H9 (cell line): Measurements from ENCODE around the gene PKNOX2. TPM values are rescaled to one million over a fixed set of nuclear protein-coding genes. Genes with fewer than 3 reads are reported as not detected.

Experiments used
- DNase-seq: peaks from one replicate; pipeline ENCODE4 v3.0.0-alpha.2; 2017
- H2AFZ ChIP-seq: one replicate; pipeline ENCODE4 v1.6.1; 2013; ENCODE audit warnings: mild to moderate bottlenecking, low read length, control low read depth, moderate library complexity
- H2AK5ac ChIP-seq: 2 replicates; pipeline ENCODE4 v1.6.1; 2013; ENCODE audit warnings: low read length, control low read depth, mixed read lengths; ENCODE audit not compliant: insufficient read length
- H2BK120ac ChIP-seq: one replicate; pipeline ENCODE4 v1.6.1; 2013; ENCODE audit warnings: low read depth, mild to moderate bottlenecking, low read length, control low read depth, inconsistent platforms; ENCODE audit not compliant: poor library complexity, severe bottlenecking
- H2BK12ac ChIP-seq: 2 replicates; pipeline ENCODE4 v1.6.1; 2013; ENCODE audit warnings: low read length, control low read depth, mixed read lengths, low read depth; ENCODE audit not compliant: insufficient read length
- H2BK15ac ChIP-seq: 2 replicates; pipeline ENCODE4 v1.6.1; 2013; ENCODE audit warnings: low read depth, low read length, control low read depth
- H2BK20ac ChIP-seq: one replicate; pipeline ENCODE4 v1.6.1; 2013; ENCODE audit warnings: low read depth, mild to moderate bottlenecking, low read length, control low read depth, inconsistent platforms; ENCODE audit not compliant: poor library complexity, severe bottlenecking
- H2BK5ac ChIP-seq: 2 replicates; pipeline ENCODE4 v1.6.1; 2013; ENCODE audit warnings: low read length, control low read depth, mixed read lengths; ENCODE audit not compliant: insufficient read length
- H3K14ac ChIP-seq: 2 replicates; pipeline ENCODE4 v1.6.1; 2013; ENCODE audit warnings: low read length, control low read depth; ENCODE audit not compliant: insufficient read depth
- H3K18ac ChIP-seq: 2 replicates; pipeline ENCODE4 v1.6.1; 2013; ENCODE audit warnings: low read depth, mild to moderate bottlenecking, mixed read lengths, low read length, control low read depth; ENCODE audit not compliant: insufficient read length
- H3K23ac ChIP-seq: 2 replicates; pipeline ENCODE4 v1.6.1; 2013; ENCODE audit warnings: low read length, control low read depth, mixed read lengths, low read depth; ENCODE audit not compliant: insufficient read length
- H3K23me2 ChIP-seq: 2 replicates; pipeline ENCODE4 v1.6.1; 2013; ENCODE audit warnings: low read depth, mild to moderate bottlenecking, mixed read lengths, low read length, control low read depth; ENCODE audit not compliant: insufficient read length, poor library complexity, severe bottlenecking
- H3K27ac ChIP-seq: 2 replicates; pipeline ENCODE4 v1.5.1; 2013; ENCODE audit warnings: low read length, control low read depth, mixed read lengths, low read depth; ENCODE audit not compliant: insufficient read length
- H3K27me3 ChIP-seq: 2 replicates; pipeline ENCODE4 v1.6.1; 2013; ENCODE audit warnings: low read length, control low read depth, inconsistent platforms; ENCODE audit not compliant: insufficient read depth
- H3K4ac ChIP-seq: 2 replicates; pipeline ENCODE4 v1.6.1; 2013; ENCODE audit warnings: low read depth, mild to moderate bottlenecking, control low read depth, inconsistent platforms, low read length, moderate library complexity
- H3K4me1 ChIP-seq: 2 replicates; pipeline ENCODE4 v1.6.1; 2013; ENCODE audit warnings: low read length, control low read depth, inconsistent platforms; ENCODE audit not compliant: insufficient read depth
- H3K4me2 ChIP-seq: 2 replicates; pipeline ENCODE4 v1.6.1; 2013; ENCODE audit warnings: low read length, control low read depth, mixed read lengths; ENCODE audit not compliant: insufficient read length, insufficient read depth
- H3K56ac ChIP-seq: 2 replicates; pipeline ENCODE4 v1.6.1; 2013; ENCODE audit warnings: low read depth, mild to moderate bottlenecking, mixed read lengths, low read length, control low read depth; ENCODE audit not compliant: insufficient read length
- H3K79me1 ChIP-seq: 2 replicates; pipeline ENCODE4 v1.6.1; 2013; ENCODE audit warnings: low read depth, mild to moderate bottlenecking, moderate library complexity, low read length, control low read depth, inconsistent platforms; ENCODE audit not compliant: insufficient read depth, poor library complexity, severe bottlenecking
- H3K79me2 ChIP-seq: 2 replicates; pipeline ENCODE4 v1.6.1; 2013; ENCODE audit warnings: low read length, control low read depth, inconsistent platforms; ENCODE audit not compliant: insufficient read depth
- H3K9ac ChIP-seq: 2 replicates; pipeline ENCODE4 v1.6.1; 2013; ENCODE audit warnings: low read length, control low read depth, mixed read lengths; ENCODE audit not compliant: insufficient read length; ENCODE audit errors: extremely low read depth
- H3K9me3 ChIP-seq: one replicate; pipeline ENCODE4 v1.6.1; 2013; ENCODE audit warnings: low read depth, low read length, inconsistent platforms; ENCODE audit not compliant: control insufficient read depth
- H3T11ph ChIP-seq: one replicate; pipeline ENCODE4 v1.6.1; 2013; ENCODE audit warnings: mild to moderate bottlenecking, low read length, control low read depth, inconsistent platforms
- H4K20me1 ChIP-seq: one replicate; pipeline ENCODE4 v1.6.1; 2013; ENCODE audit not compliant: control insufficient read depth, insufficient read length, insufficient read depth
- H4K5ac ChIP-seq: 2 replicates; pipeline ENCODE4 v1.6.1; 2013; ENCODE audit warnings: low read depth, mild to moderate bottlenecking, mixed read lengths, low read length, control low read depth; ENCODE audit not compliant: insufficient read length
- H4K8ac ChIP-seq: replicated peaks from 2 replicates; pipeline ENCODE4 v1.6.1; 2013; ENCODE audit warnings: low read length, control low read depth, mixed read lengths, low read depth; ENCODE audit not compliant: insufficient read length
- H4K91ac ChIP-seq: 2 replicates; pipeline ENCODE4 v1.6.1; 2013; ENCODE audit warnings: low read depth, mild to moderate bottlenecking, moderate library complexity, mixed read lengths, low read length, control low read depth; ENCODE audit not compliant: insufficient read length
- H3K27ac Mint-ChIP-seq, 3 experiments: 2 replicates in 2 of 3; 3 replicates in 1 of 3; pipeline ENCODE4 v1.8.0; 2020 to 2021; ENCODE audit warnings: mixed read lengths in 3 of 3, mild to moderate bottlenecking in 1 of 3, moderate library complexity in 1 of 3
- H3K27me3 Mint-ChIP-seq: 2 replicates; pipeline ENCODE4 v1.8.0; 2021; ENCODE audit warnings: low read depth, mild to moderate bottlenecking, moderate library complexity, mixed read lengths
- H3K36me3 Mint-ChIP-seq, 3 experiments: 2 replicates in 2 of 3; 3 replicates in 1 of 3; pipeline ENCODE4 v1.8.0; 2020 to 2021; ENCODE audit warnings: low read depth in 3 of 3, mixed read lengths in 3 of 3; ENCODE audit not compliant: insufficient read depth in 1 of 3
- H3K4me1 Mint-ChIP-seq, 2 experiments: 2 replicates each; pipeline ENCODE4 v1.8.0; 2020; ENCODE audit warnings: mixed read lengths in 2 of 2
- H3K4me3 Mint-ChIP-seq, 2 experiments: 2 replicates in 1 of 2; 3 replicates in 1 of 2; pipeline ENCODE4 v1.8.0; 2020 to 2021; ENCODE audit warnings: mild to moderate bottlenecking in 2 of 2, mixed read lengths in 2 of 2, moderate library complexity in 1 of 2
- H3K9me3 Mint-ChIP-seq, 2 experiments: 2 replicates in 1 of 2; 3 replicates in 1 of 2; pipeline ENCODE4 v1.8.0; 2020; ENCODE audit warnings: mild to moderate bottlenecking in 2 of 2, mixed read lengths in 2 of 2, moderate library complexity in 1 of 2
- WGBS: extraction: QIAGEN DNeasy Blood & Tissue Kit; methylation state at CpG from one replicate; pipeline ENCODE4 v1.1.7; 2013; ENCODE audit warnings: missing lambda C conversion rate, low lambda C conversion rate, mixed read lengths; ENCODE audit not compliant: insufficient read length; ENCODE audit errors: extremely low coverage; 5-methylcytosine and 5-hydroxymethylcytosine counted together
- total RNA-seq: library from RNA; stranded (reverse); gene quantifications from 2 replicates; pipeline ENCODE4 v1.2.1, GENCODE V29; 2021
- TF ChIP-seq, protein P1 (sequence below): fragments of 200-600 bp; sonication (generic); conservative IDR thresholded peaks from 3 replicates; pipeline ENCODE4 v1.8.0; 2021; ENCODE audit warnings: antibody characterized with exemption, mild to moderate bottlenecking

Gene PKNOX2
- total RNA-seq, 1 experiment from 2014 or later, result 1.3 TPM

DNA sequence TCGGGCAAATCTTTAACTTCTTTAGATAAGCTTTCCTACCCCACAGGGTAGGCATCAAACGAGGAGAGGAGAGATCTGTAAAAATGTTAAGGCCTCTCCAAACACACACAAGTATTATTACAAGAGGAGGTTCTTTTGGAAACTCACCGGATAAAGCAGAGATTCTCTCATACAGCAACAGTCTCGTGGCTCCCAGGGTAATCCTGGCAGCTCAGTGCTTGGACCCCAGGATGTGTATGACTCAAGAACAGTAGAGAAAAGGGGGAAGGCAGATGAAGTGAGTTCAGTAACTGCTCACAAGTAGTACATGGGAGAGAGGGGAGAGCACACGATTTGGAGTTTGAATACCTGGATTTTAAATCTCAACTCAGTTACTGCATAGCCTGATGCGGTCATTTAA lies 210.6 kb downstream of the PKNOX2 start:
- Histone ChIP-seq H2BK15ac (no peak overlapping the region), H3K14ac (no peak overlapping the region), H3K18ac (no peak overlapping the region), H3T11ph (no peak overlapping the region), H2BK5ac (no peak overlapping the region), H3K79me1 (no peaks in the 10 kb centered on the region), H3K56ac (no peak overlapping the region), H2BK120ac (no peak overlapping the region), H4K8ac (no peak overlapping the region), H3K27me3 (no peaks in the 10 kb centered on the region; the same call in 1 of the 2 replicates), H2AFZ (no peak overlapping the region), H3K9ac (no peak overlapping the region), H3K4me1 (peaks cover 16% of the 10 kb centered on the region), H3K4me2 (no peak overlapping the region), H3K4ac (no peak overlapping the region), H2AK5ac (no peak overlapping the region), H4K91ac (no peak overlapping the region), H4K5ac (no peak overlapping the region), H3K27ac (no peak overlapping the region), H3K23me2 (peaks cover 12% of the 10 kb centered on the region), H4K20me1 (peaks cover 4% of the 10 kb centered on the region), H2BK20ac (no peak overlapping the region), H3K23ac (no peak overlapping the region), H3K9me3 (no peaks in the 10 kb centered on the region), H3K79me2 (no peaks in the 10 kb centered on the region), H2BK12ac (no peak overlapping the region)
- H3K27me3 Mint-ChIP-seq, result peaks cover 19% of the 10 kb centered on the region
- no CpG with 5 or more reads among the region's 6 CpGs for WGBS
- no peak overlapping the region for H3K4me3 Mint-ChIP-seq
- H3K27ac Mint-ChIP-seq, result no peak overlapping the region
- no peaks in the 10 kb centered on the region for H3K36me3 Mint-ChIP-seq
- TF ChIP-seq, protein P1, sequence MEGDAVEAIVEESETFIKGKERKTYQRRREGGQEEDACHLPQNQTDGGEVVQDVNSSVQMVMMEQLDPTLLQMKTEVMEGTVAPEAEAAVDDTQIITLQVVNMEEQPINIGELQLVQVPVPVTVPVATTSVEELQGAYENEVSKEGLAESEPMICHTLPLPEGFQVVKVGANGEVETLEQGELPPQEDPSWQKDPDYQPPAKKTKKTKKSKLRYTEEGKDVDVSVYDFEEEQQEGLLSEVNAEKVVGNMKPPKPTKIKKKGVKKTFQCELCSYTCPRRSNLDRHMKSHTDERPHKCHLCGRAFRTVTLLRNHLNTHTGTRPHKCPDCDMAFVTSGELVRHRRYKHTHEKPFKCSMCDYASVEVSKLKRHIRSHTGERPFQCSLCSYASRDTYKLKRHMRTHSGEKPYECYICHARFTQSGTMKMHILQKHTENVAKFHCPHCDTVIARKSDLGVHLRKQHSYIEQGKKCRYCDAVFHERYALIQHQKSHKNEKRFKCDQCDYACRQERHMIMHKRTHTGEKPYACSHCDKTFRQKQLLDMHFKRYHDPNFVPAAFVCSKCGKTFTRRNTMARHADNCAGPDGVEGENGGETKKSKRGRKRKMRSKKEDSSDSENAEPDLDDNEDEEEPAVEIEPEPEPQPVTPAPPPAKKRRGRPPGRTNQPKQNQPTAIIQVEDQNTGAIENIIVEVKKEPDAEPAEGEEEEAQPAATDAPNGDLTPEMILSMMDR, result no peak
- no peaks in the 10 kb centered on the region for H3K9me3 Mint-ChIP-seq
- DNase-seq, result no peak
- H3K4me1 Mint-ChIP-seq, result peaks cover 49 to 50% of the 10 kb centered on the region in 2 experiments
